ENCODE measurements around the gene PRKAR2A. TPM values are rescaled to one million over a fixed set of nuclear protein-coding genes. Genes with fewer than 3 reads are reported as not detected.

Gene PRKAR2A
- total and polyA plus RNA-seq, 2 donors (not counting 3 experiments of a cell fraction or from before 2014, with no cell fraction given) = 8.6 to 69.9 TPM

DNA sequence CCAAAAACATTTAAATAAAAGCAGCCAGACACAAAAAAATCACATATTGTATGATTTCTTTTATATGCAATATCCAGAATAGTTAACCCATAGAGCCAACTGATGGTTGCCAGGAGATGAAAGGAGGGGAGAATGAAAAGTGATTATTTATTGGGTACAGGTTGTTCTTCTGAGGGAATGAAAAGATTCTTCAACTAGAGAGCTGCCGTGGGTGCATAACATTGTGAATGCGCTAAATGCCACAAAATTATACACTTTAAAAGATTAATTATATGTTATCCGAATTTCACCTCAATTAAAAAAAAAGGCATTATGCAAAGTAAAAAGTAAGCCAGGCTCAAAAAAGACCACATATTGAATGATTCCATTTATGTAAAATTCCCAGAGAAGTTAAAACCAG is 36.1 kb downstream of the PRKAR2A start:
- H3K4me3 ChIP-seq (replicated peaks in 1 of 3; ENCODE audit: insufficient read depth in 1 of 3, low read depth in 1 of 3, low read length in 3 of 3) = no peak overlapping the region
- DNase-seq (ENCODE audit: low read depth, low spot score) (no peak), FAIRE-seq (no peak)
- no peak overlapping the region for H2AFZ ChIP-seq (ENCODE audit: low read depth, low read length)
- ChIA-PET CTCF (no interaction called here), POLR2A (no interaction called here)
- no peaks in the 10 kb centered on the region for H3K9me3 ChIP-seq (replicated peaks; ENCODE audit: control insufficient read depth, insufficient read depth, low read length)
- H3K27me3 ChIP-seq (ENCODE audit: control insufficient read depth in 2 of 2, insufficient read depth in 2 of 2, low read length in 2 of 2) = no peaks in the 10 kb centered on the region
- dilution Hi-C loops (cut with MboI; ENCODE audit: extremely low pct_ligation_motif_present, low sequenced_read_pairs) (no loop called here), intact Hi-C loops (cut with micrococcal nuclease) (no loop called here)
- peaks cover 2% of the 10 kb centered on the region for H3K79me2 ChIP-seq (ENCODE audit: control insufficient read depth, insufficient read depth, low read length)
- no peaks in the 10 kb centered on the region for H4K20me1 ChIP-seq (replicated peaks; ENCODE audit: control insufficient read depth, extremely low read depth, insufficient read depth, low read length)
- no peak overlapping the region for H3K4me2 ChIP-seq (ENCODE audit: insufficient read depth, low read length)
- H3K4me1 ChIP-seq (ENCODE audit: control insufficient read depth, extremely low read depth, insufficient read depth, low read length) = no peaks in the 10 kb centered on the region
- TF ChIP-seq JUN (IDR thresholded peaks at IDR 0.05; ENCODE audit: borderline replicate concordance, insufficient read depth, insufficient read length, low read depth) = no peak
- TF ChIP-seq MYC (IDR thresholded peaks at IDR 0.05; ENCODE audit: low read depth, low read length) = no peak
- TF ChIP-seq POLR2AphosphoS5 (IDR thresholded peaks at IDR 0.05; ENCODE audit: insufficient read depth, low read depth, low read length) = no peak
- TF ChIP-seq, protein P1, sequence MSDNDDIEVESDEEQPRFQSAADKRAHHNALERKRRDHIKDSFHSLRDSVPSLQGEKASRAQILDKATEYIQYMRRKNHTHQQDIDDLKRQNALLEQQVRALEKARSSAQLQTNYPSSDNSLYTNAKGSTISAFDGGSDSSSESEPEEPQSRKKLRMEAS (IDR thresholded peaks at IDR 0.05; ENCODE audit: insufficient read depth, insufficient read length) = no peak
- TF ChIP-seq, protein P2, sequence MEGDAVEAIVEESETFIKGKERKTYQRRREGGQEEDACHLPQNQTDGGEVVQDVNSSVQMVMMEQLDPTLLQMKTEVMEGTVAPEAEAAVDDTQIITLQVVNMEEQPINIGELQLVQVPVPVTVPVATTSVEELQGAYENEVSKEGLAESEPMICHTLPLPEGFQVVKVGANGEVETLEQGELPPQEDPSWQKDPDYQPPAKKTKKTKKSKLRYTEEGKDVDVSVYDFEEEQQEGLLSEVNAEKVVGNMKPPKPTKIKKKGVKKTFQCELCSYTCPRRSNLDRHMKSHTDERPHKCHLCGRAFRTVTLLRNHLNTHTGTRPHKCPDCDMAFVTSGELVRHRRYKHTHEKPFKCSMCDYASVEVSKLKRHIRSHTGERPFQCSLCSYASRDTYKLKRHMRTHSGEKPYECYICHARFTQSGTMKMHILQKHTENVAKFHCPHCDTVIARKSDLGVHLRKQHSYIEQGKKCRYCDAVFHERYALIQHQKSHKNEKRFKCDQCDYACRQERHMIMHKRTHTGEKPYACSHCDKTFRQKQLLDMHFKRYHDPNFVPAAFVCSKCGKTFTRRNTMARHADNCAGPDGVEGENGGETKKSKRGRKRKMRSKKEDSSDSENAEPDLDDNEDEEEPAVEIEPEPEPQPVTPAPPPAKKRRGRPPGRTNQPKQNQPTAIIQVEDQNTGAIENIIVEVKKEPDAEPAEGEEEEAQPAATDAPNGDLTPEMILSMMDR (IDR thresholded peaks at IDR 0.05; ENCODE audit: extremely low read depth in 1 of 2, insufficient read depth in 1 of 2, low read depth in 1 of 2, low read length in 2 of 2) = no peak
- no peak for TF ChIP-seq POLR2A (IDR thresholded peaks at IDR 0.05; ENCODE audit: low read depth, low read length)
- TF ChIP-seq FOS (IDR thresholded peaks at IDR 0.05; ENCODE audit: borderline replicate concordance, insufficient read depth, low read length) = no peak
- no peak for TF ChIP-seq EZH2 (IDR thresholded peaks at IDR 0.05; ENCODE audit: borderline replicate concordance, low read depth, low read length, severe bottlenecking)
- no peak for TF ChIP-seq GATA2 (IDR thresholded peaks at IDR 0.05; ENCODE audit: insufficient read depth, insufficient read length, low read depth, low read length)
- H3K9ac ChIP-seq (replicated peaks; ENCODE audit: extremely low read depth, insufficient read depth, low read length) = no peak overlapping the region
- no TSS peak for BruUV-seq (replicated peaks)
- no peaks in the 10 kb centered on the region for H3K9me1 ChIP-seq (replicated peaks; ENCODE audit: control insufficient read depth, extremely low read depth, insufficient read depth, low read length)
- no peaks in the 10 kb centered on the region for H3K36me3 ChIP-seq (ENCODE audit: control insufficient read depth in 2 of 2, extremely low read depth in 1 of 2, insufficient read depth in 2 of 2, low read length in 2 of 2)
- H3K27ac ChIP-seq (ENCODE audit: insufficient read depth, low read depth, low read length) = no peak overlapping the region

Measured in endothelial cell of umbilical vein (primary cell).